Activated CD4-positive, CD25-positive, alpha-beta regulatory T cell treated with anti-CD3 and anti-CD28 coated beads, Interleukin-2, amount 50 U/mL, for 72 hours (primary cell): ENCODE data around the gene UNC13D.

Source experiments
- DNase-seq: peaks from one replicate; pipeline ENCODE4 v3.0.0; 2021

The UNC13D gene

GRCh38 chr17:75832652-75833400 is 11.4 kb downstream of the UNC13D start:
- DNase-seq: no peak

DNA sequence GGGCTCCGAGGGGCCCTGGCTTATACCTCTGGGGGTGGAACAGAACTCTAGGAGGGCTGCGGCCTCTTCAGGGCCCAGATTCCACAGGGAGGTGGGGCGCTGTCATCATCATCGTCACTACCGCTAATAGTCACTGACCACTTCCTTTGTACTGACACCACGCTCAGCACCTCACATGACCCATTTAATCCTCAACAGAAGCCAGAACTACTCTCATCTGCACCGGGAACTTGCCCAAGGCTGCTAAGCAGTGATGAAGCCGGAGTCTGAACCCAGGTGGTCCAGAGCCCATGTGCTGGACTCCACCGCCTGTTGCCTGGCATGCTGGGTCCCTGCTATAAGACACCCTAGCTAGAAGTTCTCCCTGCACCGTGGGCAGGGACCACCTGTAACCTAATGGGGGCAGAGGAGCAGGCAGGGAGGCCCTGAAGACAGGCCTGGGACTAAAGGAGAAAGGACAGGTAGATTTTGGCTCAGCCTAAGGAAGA is 12.0 kb downstream of the UNC13D start:
- no peak for DNase-seq

- no peak for DNase-seq
These were observed 13.1 kb downstream of the UNC13D start for GRCh38 chr17:75831032-75831571.

GRCh38 chr17:75830164-75831031 is 13.8 kb downstream of the UNC13D start:
- DNase-seq: no peak

- DNase-seq: no peak
These were observed 14.5 kb downstream of the UNC13D start for GRCh38 chr17:75829747-75830146.

DNA sequence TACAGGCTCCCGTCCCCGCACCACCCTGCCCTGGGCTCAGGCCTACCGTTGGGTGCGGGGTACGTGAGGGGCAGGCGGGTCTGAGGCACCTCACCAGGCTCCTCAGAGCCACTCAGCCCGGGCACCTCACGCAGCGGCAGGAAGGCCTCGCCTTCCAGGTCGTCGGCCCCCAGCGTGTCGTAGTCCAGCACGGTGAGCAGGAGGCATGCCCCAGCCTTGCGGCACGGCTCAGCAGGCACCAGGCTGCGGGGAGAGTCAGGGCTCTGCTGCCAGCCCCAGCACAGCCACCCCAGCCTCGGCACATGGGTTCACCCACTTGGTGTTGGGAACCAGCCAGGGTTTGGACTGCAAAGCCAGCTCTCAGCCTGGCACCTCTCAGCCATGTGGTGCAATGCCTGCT is 15.5 kb downstream of the UNC13D start:
- DNase-seq: no peak

GRCh38 chr17:75828076-75828400 is 16.2 kb downstream of the UNC13D start:
- no peak for DNase-seq

DNA sequence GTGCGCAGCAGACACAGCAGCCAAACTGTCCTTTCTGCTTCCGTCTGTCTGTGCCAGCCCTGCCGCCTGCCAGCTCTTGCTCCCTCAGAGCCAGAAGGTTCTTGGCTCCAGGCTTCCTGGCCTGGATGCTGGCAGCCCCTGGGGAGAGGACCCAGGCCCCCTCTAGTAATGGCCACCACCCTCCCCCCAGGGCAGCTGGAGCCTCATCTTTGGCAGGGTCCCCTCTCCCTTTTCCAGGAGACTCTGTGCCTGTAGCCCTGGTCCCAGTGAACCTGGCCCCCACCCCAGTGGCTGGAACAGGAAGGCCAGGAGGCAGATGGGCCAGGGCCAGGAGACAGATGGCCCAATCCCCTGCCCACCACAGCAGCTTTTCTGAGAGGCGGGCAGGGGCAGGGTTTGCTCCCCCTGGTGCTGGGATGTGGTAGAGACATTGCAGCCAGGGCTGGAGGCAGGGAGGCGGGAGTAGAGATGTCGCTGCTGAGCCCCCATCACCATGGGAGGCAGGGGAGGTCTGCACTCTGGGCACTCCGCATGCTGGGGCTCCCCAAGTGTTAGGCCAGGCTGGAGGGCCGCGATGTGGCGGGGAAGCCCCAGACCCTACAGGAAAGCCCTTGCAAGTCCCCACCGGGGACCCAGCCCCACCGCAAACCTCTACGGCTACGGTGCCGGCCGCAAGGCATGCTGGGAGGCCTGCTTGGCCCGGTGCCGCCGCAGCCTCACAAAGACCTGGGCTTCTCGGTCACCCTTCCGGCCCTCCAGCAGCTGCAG is 16.7 kb downstream of the UNC13D start:
- DNase-seq: peak; percentile 67

DNA sequence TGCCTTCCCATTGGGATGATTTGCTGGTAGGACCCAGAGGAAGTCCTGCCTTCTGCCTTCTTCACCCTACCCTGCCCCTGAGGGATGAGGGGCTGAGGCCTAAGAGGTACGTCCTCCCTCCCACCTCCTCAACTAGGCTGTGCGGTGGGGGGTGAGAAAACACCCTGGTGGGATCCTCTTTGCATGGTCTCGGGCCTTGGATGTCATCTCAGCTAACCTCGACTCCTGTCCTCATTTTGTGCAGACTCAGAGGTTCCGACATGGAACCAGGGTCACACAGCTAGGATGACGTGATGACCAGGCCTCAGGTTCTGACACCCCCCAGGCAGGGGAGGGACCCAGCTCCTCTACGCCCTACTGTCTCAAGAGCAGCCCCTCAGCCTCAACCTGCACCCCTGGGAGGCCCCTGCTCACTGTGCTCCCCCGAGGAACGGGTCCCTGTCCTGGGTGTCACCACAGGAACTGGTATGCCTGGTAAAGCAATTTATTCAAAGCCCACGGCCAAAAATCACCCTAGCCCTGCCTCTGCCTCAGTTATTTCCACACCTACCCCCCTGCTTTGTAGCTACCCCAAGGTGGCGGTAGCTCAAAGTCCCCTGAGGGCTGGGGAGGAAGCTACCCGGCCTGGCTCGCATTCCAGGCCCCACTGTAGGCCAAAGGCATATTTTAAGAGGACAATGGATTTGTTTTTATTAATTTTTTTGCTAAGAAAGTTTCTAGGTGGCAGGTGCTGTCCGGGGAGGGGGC is 17.5 kb downstream of the UNC13D start:
- no peak for DNase-seq

DNA sequence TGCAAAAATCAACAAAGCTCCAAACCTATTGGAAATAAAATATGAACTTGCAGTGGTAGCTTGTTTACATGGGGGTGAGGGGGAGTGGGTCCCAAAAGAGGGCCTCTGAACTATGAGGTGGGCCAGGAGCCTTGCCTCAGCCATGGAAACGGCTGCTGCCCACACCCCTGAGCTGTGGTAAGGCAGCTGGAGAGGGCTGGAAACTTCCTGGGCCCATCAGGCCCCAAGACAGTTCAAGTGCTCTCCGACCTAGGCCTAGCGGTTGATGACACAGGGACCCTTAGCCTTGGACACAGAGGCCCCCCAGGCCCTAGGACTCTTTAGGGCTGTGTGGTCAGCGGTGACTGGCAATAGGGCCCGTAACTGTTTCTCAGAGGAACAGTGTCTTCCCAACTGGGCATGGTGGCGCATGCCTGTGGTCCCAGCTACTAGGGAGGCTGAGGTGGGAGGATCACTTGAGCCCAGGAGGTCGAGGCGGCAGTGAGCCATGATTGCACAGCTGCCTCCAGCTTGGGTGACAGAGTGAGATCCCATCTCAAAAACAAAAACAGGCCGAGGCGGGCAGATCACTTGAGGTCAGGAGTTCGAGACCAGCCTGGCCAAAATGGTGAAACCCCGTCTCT is 18.3 kb downstream of the UNC13D start:
- no peak for DNase-seq

DNA sequence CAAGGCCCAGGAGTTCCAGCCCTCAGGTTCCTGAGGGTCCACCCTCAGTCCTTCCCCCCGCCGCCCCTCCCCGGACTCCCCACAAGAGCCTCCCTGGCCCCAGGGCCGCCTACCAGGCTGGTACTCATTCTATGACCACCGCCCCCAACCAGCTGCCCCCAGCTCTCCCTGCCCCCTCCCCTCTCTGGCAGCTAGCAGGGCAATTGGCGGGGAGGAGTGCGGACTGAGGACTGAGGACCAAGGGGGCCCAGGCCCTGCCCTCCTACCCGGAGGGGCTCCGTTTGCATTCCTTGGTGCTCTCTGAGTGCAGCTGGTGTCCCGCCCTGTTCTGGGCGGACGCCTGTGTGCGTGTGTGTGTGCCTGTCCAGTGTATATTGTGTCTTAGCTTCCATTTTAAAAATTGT is 19.1 kb downstream of the UNC13D start:
- DNase-seq: no peak

DNA sequence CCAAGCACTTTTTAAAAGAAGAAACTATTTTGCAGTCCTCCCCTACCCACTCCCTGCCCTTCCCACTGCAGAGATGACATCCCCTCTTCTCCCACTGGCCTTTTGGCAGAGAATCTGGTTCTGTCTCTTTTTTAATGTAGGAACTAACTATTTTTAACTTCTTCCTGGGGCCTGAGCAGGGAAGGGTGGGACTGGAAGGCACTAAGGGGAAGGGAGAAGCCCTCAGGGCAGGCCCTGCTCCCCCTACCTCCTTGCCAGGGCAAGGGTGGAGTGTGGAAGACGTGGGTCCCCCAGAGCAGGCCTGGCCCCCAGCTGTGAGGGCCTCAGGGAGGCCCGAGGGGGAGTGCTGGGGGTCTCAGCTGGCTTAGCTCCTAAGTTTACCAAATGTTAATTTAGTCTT is 19.5 kb downstream of the UNC13D start:
- no peak for DNase-seq

DNA sequence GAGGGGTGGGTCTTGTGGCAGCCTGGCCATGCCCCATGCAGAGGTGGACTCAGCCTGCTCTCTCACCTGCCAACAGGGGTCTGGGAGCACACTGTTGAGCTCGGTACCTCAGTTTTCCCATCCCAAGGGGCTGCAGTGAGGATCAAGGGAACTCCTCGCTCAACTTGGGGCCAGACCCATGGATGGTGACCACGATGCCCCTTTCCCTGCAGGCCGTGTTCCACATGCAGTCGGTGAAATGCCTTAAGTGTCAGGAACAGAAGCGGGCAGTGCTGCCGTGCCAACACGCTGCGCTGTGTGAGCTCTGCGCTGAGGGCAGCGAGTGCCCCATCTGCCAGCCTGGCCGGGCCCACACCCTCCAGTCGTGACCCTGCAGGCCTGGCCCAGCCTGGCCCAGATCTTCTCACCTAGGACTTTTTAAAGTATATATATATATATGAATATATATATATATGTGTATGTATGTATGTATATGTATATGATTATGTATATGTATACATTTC is 20.1 kb downstream of the UNC13D start:
- no peak for DNase-seq

GRCh38 chr17:75823257-75824041 is 20.8 kb downstream of the UNC13D start:
- DNase-seq: peak; percentile 28

- peak; percentile 23 for DNase-seq
These were observed 21.4 kb downstream of the UNC13D start for GRCh38 chr17:75822800-75823166.

GRCh38 chr17:75822119-75822799 is 21.9 kb downstream of the UNC13D start:
- no peak for DNase-seq

DNA sequence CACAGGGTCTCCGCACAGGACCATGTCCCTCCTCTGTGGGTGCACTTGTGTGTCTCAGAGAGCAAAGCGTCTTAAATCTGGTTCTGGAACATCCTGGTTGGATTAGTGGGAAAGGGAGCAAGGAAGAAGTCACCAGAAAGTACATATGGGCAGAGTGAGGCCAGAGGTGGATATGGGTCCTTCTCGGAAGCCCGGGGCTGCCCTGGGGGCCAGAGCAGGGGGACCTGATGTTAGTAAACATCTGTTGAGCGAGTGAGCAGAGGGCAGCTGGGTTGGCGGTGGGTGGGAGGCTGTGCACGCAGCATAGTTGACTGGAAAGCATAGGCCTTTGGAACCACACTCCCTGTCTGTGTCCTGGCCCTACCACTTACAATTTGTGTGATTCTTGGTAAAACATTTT is 22.7 kb downstream of the UNC13D start:
- DNase-seq: no peak

GRCh38 chr17:75820094-75821080 is 23.8 kb downstream of the UNC13D start:
- DNase-seq: no peak

DNA sequence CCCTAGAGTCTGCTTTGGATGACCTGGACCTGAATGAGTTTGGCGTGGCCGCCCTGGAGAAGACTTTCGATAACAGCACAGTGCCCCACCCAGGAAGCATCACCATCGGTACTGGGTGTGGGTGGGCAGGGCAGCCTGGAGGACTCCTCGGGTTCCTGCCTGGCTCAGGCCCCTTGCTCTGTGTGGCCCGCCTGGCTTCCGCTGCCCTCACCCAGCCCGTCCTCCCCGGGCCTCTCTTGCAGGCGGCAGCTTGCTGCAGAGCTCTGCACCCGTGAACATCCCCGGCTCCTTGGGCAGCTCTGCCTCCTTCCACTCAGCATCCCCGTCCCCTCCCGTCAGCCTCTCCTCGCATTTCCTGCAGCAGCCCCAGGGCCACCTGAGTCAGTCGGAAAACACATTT is 24.5 kb downstream of the UNC13D start:
- no peak for DNase-seq
